Adrenal gland (tissue), 5 donors: ENCODE results near the gene NEDD1.

Experiments
- POLR2A ChIP-seq, 2 donors: fragments of 450-650 bp; IDR thresholded peaks; one replicate each; pipeline ENCODE4 v1.6.1; 2017; ENCODE audit warnings: antibody characterized with exemption in 2 of 2, mild to moderate bottlenecking in 2 of 2, moderate library complexity in 1 of 2
- TF ChIP-seq, protein P1 (sequence below), 6 experiments: fragments of 450-650 bp in 4 of 6; fragments of 200-600 bp in 2 of 6; sonication (generic) in 1 of 6; IDR thresholded peaks; 1 replicate in 5 of 6; 2 replicates in 1 of 6; pipeline versions ENCODE4 v1.5.1 to v1.8.0; 2016 to 2021; ENCODE audit warnings: antibody characterized with exemption in 6 of 6, mild to moderate bottlenecking in 2 of 6, moderate library complexity in 1 of 6
- donor health status: DM: no; HTN: no; CAD: no.

DNA sequence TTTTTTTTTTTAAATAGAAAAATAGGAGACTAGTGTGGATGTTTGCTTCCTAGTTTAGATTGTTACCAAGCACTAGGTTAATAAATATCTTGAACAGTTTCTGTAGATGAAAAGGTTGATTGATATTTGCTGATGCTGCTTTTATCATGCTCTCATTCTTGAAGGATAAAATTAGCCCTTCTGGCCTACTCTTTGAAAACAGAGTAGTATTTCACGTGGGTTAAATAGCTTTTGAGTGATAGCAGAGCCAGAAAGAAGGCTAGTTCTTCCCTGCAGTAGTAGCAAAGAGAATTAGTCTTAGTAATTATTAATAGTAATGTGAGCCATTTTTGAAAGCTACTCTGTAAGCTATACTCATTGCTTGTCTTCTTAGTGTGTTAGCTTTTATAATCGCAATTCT, 5.2 kb downstream of the NEDD1 start:
- TF ChIP-seq, protein P1, sequence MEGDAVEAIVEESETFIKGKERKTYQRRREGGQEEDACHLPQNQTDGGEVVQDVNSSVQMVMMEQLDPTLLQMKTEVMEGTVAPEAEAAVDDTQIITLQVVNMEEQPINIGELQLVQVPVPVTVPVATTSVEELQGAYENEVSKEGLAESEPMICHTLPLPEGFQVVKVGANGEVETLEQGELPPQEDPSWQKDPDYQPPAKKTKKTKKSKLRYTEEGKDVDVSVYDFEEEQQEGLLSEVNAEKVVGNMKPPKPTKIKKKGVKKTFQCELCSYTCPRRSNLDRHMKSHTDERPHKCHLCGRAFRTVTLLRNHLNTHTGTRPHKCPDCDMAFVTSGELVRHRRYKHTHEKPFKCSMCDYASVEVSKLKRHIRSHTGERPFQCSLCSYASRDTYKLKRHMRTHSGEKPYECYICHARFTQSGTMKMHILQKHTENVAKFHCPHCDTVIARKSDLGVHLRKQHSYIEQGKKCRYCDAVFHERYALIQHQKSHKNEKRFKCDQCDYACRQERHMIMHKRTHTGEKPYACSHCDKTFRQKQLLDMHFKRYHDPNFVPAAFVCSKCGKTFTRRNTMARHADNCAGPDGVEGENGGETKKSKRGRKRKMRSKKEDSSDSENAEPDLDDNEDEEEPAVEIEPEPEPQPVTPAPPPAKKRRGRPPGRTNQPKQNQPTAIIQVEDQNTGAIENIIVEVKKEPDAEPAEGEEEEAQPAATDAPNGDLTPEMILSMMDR (IDR thresholded peaks at IDR 0.05): no peak
- no peak for TF ChIP-seq POLR2A (IDR thresholded peaks at IDR 0.05)
